Hepatocyte (in vitro differentiated cells): Measurements from ENCODE around the gene TMEM176B. TPM values are rescaled to one million over a fixed set of nuclear protein-coding genes. Genes with fewer than 3 reads are reported as not detected.

ENCODE experiments used
- DNase-seq: peaks from one replicate; pipeline ENCODE4 v3.0.0-alpha.2; 2016; ENCODE audit warnings: low spot score
- H2AFZ ChIP-seq: fragments of 200-600 bp; sonication (generic); 2 replicates; pipeline ENCODE4 v1.6.0; 2016; ENCODE audit warnings: antibody characterized with exemption, mild to moderate bottlenecking
- H3K27ac ChIP-seq: fragments of 200-600 bp; sonication (generic); 2 replicates; pipeline ENCODE4 v1.5.1; 2016; ENCODE audit warnings: mild to moderate bottlenecking
- H3K27me3 ChIP-seq: fragments of 200-600 bp; sonication (generic); 2 replicates; pipeline ENCODE4 v1.6.1; 2016
- H3K36me3 ChIP-seq: fragments of 200-600 bp; sonication (generic); replicated peaks from 2 replicates; pipeline ENCODE4 v1.5.1; 2016; ENCODE audit warnings: low read depth; ENCODE audit not compliant: insufficient read depth
- H3K4me1 ChIP-seq: fragments of 200-600 bp; sonication (generic); 2 replicates; pipeline ENCODE4 v1.5.1; 2016; ENCODE audit warnings: mild to moderate bottlenecking, moderate library complexity; ENCODE audit not compliant: insufficient read depth
- H3K4me2 ChIP-seq: fragments of 200-600 bp; sonication (generic); 2 replicates; pipeline ENCODE4 v1.6.0; 2016
- H3K4me3 ChIP-seq: fragments of 200-600 bp; sonication (generic); 2 replicates; pipeline ENCODE4 v1.5.1; 2016; ENCODE audit warnings: mild to moderate bottlenecking
- H3K79me2 ChIP-seq: fragments of 200-600 bp; sonication (generic); 2 replicates; pipeline ENCODE4 v1.6.0; 2017; ENCODE audit warnings: mild to moderate bottlenecking
- H3K9me2 ChIP-seq: fragments of 200-600 bp; sonication (generic); replicated peaks from 2 replicates; pipeline ENCODE4 v1.6.0; 2017; ENCODE audit warnings: mild to moderate bottlenecking; ENCODE audit not compliant: insufficient read depth
- H3K9me3 ChIP-seq: fragments of 200-600 bp; sonication (generic); 2 replicates; pipeline ENCODE4 v1.5.1; 2016; ENCODE audit warnings: low read depth, mild to moderate bottlenecking
- H4K20me1 ChIP-seq: fragments of 200-600 bp; sonication (generic); 2 replicates; pipeline ENCODE4 v1.6.0; 2016; ENCODE audit warnings: mild to moderate bottlenecking; ENCODE audit not compliant: insufficient read depth, poor library complexity, severe bottlenecking
- CTCF ChIP-seq: fragments of 200-600 bp; sonication (generic); IDR thresholded peaks from 2 replicates; pipeline ENCODE4 v1.5.1; 2016; ENCODE audit warnings: antibody characterized with exemption, mild to moderate bottlenecking; ENCODE audit not compliant: poor library complexity
- EZH2 ChIP-seq: fragments of 200-600 bp; sonication (generic); IDR thresholded peaks from 2 replicates; pipeline ENCODE4 v1.6.1; 2016; ENCODE audit warnings: antibody characterized with exemption, mild to moderate bottlenecking, borderline replicate concordance
- EZH2phosphoT487 ChIP-seq: fragments of 200-600 bp; sonication (generic); IDR thresholded peaks from one replicate; pipeline ENCODE4 v1.6.1; 2018; ENCODE audit warnings: antibody characterized with exemption, mild to moderate bottlenecking, low read depth, moderate library complexity; ENCODE audit not compliant: unreplicated experiment, severe bottlenecking
- WGBS: methylation state at CpG from one replicate; pipeline ENCODE4 v1.1.6; 2016; ENCODE audit warnings: low lambda C conversion rate; ENCODE audit errors: missing lambda C conversion rate; 5-methylcytosine and 5-hydroxymethylcytosine counted together
- polyA plus RNA-seq: library from polyadenylated mRNA; unstranded; fragments of >200 nt; fragmentation: Nextera tagmentation; extraction: Ambion mirVana; gene quantifications from 2 replicates; pipeline ENCODE4 v1.2.1, GENCODE V29; 2016
- total RNA-seq: library from RNA; depleted of rRNA; stranded (reverse); fragments of >200 nt; gene quantifications from 2 replicates; pipeline ENCODE4 v1.2.3, GENCODE V29; 2014

Gene TMEM176B
- total and polyA plus RNA-seq, 2 experiments from 2014 or later = 200 to 204 TPM

GRCh38 chr7:150745876-150746275 is 54.3 kb downstream of the TMEM176B start:
- Histone ChIP-seq H3K27ac (no peak overlapping the region), H3K79me2 (no peaks in the 10 kb centered on the region), H3K9me2 (no peaks in the 10 kb centered on the region), H3K4me3 (no peak overlapping the region), H3K4me2 (no peak overlapping the region), H3K36me3 (no peaks in the 10 kb centered on the region), H4K20me1 (no peaks in the 10 kb centered on the region), H3K4me1 (no peaks in the 10 kb centered on the region), H3K9me3 (no peaks in the 10 kb centered on the region), H2AFZ (no peak overlapping the region), H3K27me3 (peaks cover 24% of the 10 kb centered on the region)
- DNase-seq = no peak
- 83% methylated on average over 3 of the region's 3 CpGs for WGBS
- TF ChIP-seq CTCF (no peak), EZH2 (no peak), EZH2phosphoT487 (no peak)

GRCh38 chr7:150745086-150745485 is 55.1 kb downstream of the TMEM176B start:
- Histone ChIP-seq H2AFZ (no peak overlapping the region), H3K27ac (no peak overlapping the region), H3K4me1 (no peaks in the 10 kb centered on the region), H3K4me2 (no peak overlapping the region), H3K9me3 (no peaks in the 10 kb centered on the region), H3K27me3 (peaks cover 19% of the 10 kb centered on the region), H3K9me2 (no peaks in the 10 kb centered on the region), H3K79me2 (no peaks in the 10 kb centered on the region), H3K4me3 (no peak overlapping the region), H4K20me1 (no peaks in the 10 kb centered on the region), H3K36me3 (no peaks in the 10 kb centered on the region)
- WGBS = 77% methylated on average over 5 of the region's 5 CpGs
- no peak for DNase-seq
- no peak for TF ChIP-seq CTCF

- DNase-seq = no peak
- no peak overlapping the region for H3K27ac ChIP-seq
These were observed 56.0 kb downstream of the TMEM176B start for GRCh38 chr7:150744041-150744656.

More at GRCh38 chr7:150744041-150744656, 56.0 kb downstream of the TMEM176B start:
- TF ChIP-seq EZH2 (no peak), EZH2phosphoT487 (no peak), CTCF (no peak)
- no peaks in the 10 kb centered on the region for H3K4me1 ChIP-seq
- H3K27me3 ChIP-seq = peaks cover 11% of the 10 kb centered on the region
- H3K9me2 ChIP-seq = no peaks in the 10 kb centered on the region
- no peak overlapping the region for H3K4me2 ChIP-seq
- no peaks in the 10 kb centered on the region for H3K36me3 ChIP-seq
- H4K20me1 ChIP-seq = no peaks in the 10 kb centered on the region
- H3K79me2 ChIP-seq = no peaks in the 10 kb centered on the region
- no peaks in the 10 kb centered on the region for H3K9me3 ChIP-seq
- 82% methylated on average over 8 of the region's 8 CpGs for WGBS
- no peak overlapping the region for H3K4me3 ChIP-seq
- no peak overlapping the region for H2AFZ ChIP-seq
